ENCODE data around the gene MLPH. TPM values are rescaled to one million over a fixed set of nuclear protein-coding genes. Genes with fewer than 3 reads are reported as not detected.
A peak's percentile ranks its signal among the peaks of the same experiment; 100 is the strongest.

MLPH gene
- total RNA-seq, 2 donors from 2014 or later = not detected

DNA sequence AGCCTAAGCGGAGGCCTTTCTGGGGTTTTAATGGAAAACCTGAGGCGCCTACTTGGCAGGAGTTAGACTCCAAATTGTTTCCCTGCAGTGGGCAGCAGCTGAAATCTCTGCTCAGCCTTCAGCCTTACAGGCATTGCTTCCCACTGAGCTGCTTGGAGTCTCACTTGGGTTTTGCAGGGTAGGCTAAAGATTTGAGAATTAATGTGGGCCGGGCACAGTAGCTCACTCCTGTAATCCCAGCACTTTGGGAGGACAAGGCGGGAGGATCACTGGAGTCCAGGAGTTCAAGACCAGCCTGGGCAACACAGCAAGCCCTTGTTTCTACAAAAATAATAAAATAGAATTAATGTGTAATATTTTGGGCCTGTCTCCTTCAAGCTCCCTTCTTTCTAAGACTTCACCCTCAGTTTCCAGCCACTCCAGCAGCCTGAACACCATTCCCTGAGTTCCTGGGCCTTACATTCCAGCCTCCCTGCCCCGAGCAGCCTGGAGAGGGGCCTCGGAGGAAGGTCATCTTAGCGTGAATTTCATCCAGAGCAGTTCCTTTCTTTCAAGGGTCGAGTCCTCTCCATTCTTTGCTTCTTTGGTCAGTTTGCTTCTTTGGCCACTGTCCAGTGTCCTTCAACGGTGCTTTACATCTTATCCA is 112.5 kb downstream of the MLPH start:
- DNase-seq (ENCODE audit: low spot score) = no peak
- no peak for ATAC-seq
- Mint-ChIP-seq H3K36me3 (no peaks in the 10 kb centered on the region), H3K27me3 (no peaks in the 10 kb centered on the region), H3K9me3 (no peaks in the 10 kb centered on the region), H3K4me1 (ENCODE audit: low read depth in 2 of 2) (peaks cover 17 to 26% of the 10 kb centered on the region in 2 donors), H3K27ac (no peak overlapping the region), H3K4me3 (no peak overlapping the region)

- no peaks in the 10 kb centered on the region for H3K9me3 Mint-ChIP-seq
- no peak overlapping the region for H3K4me3 Mint-ChIP-seq
- peak overlapping the region in 1 of 2 donors; percentile 29 for H3K27ac Mint-ChIP-seq
- H3K4me1 Mint-ChIP-seq (ENCODE audit: low read depth in 2 of 2) = peaks cover 17 to 26% of the 10 kb centered on the region in 2 donors
- no peaks in the 10 kb centered on the region for H3K36me3 Mint-ChIP-seq
- ATAC-seq (no peak), DNase-seq (ENCODE audit: low spot score) (no peak)
- H3K27me3 Mint-ChIP-seq = no peaks in the 10 kb centered on the region
These were observed 113.3 kb downstream of the MLPH start for GRCh38 chr2:237600205-237600846.

DNA sequence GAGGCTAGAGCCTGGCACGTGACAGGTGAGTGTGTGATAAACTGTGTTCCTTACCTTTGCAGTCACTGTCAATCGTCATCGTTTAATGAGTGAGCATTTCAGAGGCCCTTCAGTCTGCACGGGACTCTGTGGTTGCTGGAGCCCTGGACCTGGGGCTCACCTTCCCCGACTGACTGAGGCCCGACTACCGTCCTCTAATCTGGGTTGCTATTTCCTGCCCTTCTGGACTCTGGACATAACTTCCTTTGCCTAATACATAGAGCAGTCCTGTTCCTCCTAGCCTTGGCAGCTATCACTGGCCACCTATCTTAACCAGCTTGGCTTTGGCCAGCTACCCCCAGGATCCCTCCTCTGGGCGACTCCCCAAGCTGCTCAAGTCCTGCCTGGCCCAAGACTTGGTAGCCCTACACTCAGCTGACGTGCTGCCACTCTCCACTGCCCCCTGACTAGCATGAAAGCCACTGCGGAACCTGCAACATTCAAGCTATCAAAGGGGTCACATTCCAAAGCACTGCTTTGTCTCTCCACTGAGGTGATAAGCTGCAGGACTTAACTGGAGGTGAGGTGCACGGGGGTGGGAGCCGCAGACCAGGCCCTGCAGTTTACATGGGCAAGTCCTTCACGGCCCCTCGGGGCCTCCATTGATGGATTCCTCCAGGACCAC is 114.5 kb downstream of the MLPH start:
- Mint-ChIP-seq H3K4me3 (no peak overlapping the region), H3K27me3 (no peaks in the 10 kb centered on the region), H3K4me1 (ENCODE audit: low read depth in 2 of 2) (peaks cover 17 to 26% of the 10 kb centered on the region in 2 donors), H3K9me3 (no peaks in the 10 kb centered on the region), H3K36me3 (no peaks in the 10 kb centered on the region), H3K27ac (peak overlapping the region in 1 of 2 donors; percentile 94)
- ATAC-seq (no peak), DNase-seq (ENCODE audit: low spot score) (no peak)

- ATAC-seq (no peak), DNase-seq (ENCODE audit: low spot score) (no peak)
- Mint-ChIP-seq H3K27ac (peak overlapping the region in 1 of 2 donors; percentile 94), H3K27me3 (no peaks in the 10 kb centered on the region), H3K36me3 (no peaks in the 10 kb centered on the region), H3K4me1 (ENCODE audit: low read depth in 2 of 2) (peaks cover 17 to 26% of the 10 kb centered on the region in 2 donors), H3K9me3 (no peaks in the 10 kb centered on the region), H3K4me3 (no peak overlapping the region)
These were observed 115.4 kb downstream of the MLPH start for GRCh38 chr2:237602409-237602808.

- ATAC-seq = no peak
- H3K4me3 Mint-ChIP-seq = peak overlapping the region; percentile 80
- no peak for DNase-seq (ENCODE audit: low spot score)
- peaks cover 17 to 20% of the 10 kb centered on the region in 2 donors for H3K4me1 Mint-ChIP-seq (ENCODE audit: low read depth in 2 of 2)
- H3K27me3 Mint-ChIP-seq = peaks cover 5 to 6% of the 10 kb centered on the region in 2 donors
- H3K9me3 Mint-ChIP-seq = no peaks in the 10 kb centered on the region
- H3K27ac Mint-ChIP-seq = peak overlapping the region; percentile 83 to 94
- no peaks in the 10 kb centered on the region for H3K36me3 Mint-ChIP-seq
These were observed 116.1 kb downstream of the MLPH start for GRCh38 chr2:237603049-237603717.

GRCh38 chr2:237603718-237604362 is 116.8 kb downstream of the MLPH start:
- Mint-ChIP-seq H3K9me3 (no peaks in the 10 kb centered on the region), H3K4me3 (peak overlapping the region; percentile 80), H3K4me1 (ENCODE audit: low read depth in 2 of 2) (peaks cover 13 to 14% of the 10 kb centered on the region in 2 donors), H3K27ac (peak overlapping the region; percentile 83 to 94), H3K27me3 (peaks cover 7 to 10% of the 10 kb centered on the region in 2 donors), H3K36me3 (no peaks in the 10 kb centered on the region)
- ATAC-seq (peak; percentile 84 to 90), DNase-seq (ENCODE audit: low spot score) (no peak)

DNA sequence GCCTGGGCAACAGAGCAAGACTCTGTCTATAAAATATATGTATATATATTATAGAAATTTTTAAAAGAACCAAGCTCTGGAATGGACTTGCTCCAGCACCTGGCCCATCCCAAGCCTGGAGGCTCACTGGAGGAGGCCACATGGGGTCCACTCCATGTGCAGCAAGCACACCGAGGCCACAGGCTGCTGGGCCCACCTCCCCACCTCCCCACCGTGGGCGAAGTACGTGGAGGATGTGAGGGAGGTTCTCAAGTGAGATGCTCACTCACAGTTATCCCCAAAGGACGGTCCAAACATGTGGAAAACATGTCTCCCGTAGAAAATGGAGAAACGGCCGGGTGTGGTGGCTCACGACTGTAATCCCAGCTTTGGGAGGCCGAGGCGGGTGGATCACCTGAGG is 117.3 kb downstream of the MLPH start:
- Mint-ChIP-seq H3K27ac (peak overlapping the region; percentile 83 to 94), H3K9me3 (no peaks in the 10 kb centered on the region), H3K27me3 (peaks cover 7 to 12% of the 10 kb centered on the region in 2 donors), H3K4me3 (no peak overlapping the region), H3K4me1 (ENCODE audit: low read depth in 2 of 2) (peaks cover 13 to 14% of the 10 kb centered on the region in 2 donors), H3K36me3 (no peaks in the 10 kb centered on the region)
- ATAC-seq = no peak
- DNase-seq (ENCODE audit: low spot score) = no peak

Other genes with a start within 250 kb of the MLPH start
- under 1 TPM in 1 of 2 donors, not detected in 1; 0.11 TPM for gene COL6A3, start 73.1 kb upstream of the MLPH start, total RNA-seq
- gene PRLH, start 79.3 kb downstream of the MLPH start, total RNA-seq = not detected
- not detected for gene RAB17, start 103.5 kb downstream of the MLPH start, total RNA-seq
- gene LRRFIP1, start 140.3 kb downstream of the MLPH start, total RNA-seq = 100 to 1,000 TPM; 125 to 203 TPM

Measured in natural killer cell treated with Interleukin-12 subunit alpha and Interleukin-12 subunit beta and Interleukin-15 and Interleukin-18, amount 100 ng/mL, for 72 hours (primary cell).